HG02571 (cell line): Measurements from ENCODE around the gene IRAG1.
"Not testable (repeated sequence)": the region's sequence is repeated elsewhere in the genome, so short reads cannot be mapped to it uniquely, and the experiment has no call there.

ENCODE experiments used
- ATAC-seq: cut with Tn5 transposase; IDR thresholded peaks from one replicate; pipeline ENCODE4 v1.9.1; 2021; ENCODE audit warnings: mild to moderate bottlenecking, moderate library complexity; ENCODE audit not compliant: unreplicated experiment

IRAG1 gene

GRCh38 chr11:10701982-10702381, 8.4 kb upstream of the IRAG1 start:
- no peak for ATAC-seq

GRCh38 chr11:10699072-10699471, 5.5 kb upstream of the IRAG1 start:
- ATAC-seq = no peak

- ATAC-seq = no peak
Measured at GRCh38 chr11:10697323-10697620, 3.7 kb upstream of the IRAG1 start.

- ATAC-seq = no peak
Measured at GRCh38 chr11:10696468-10697322, 3.1 kb upstream of the IRAG1 start.

GRCh38 chr11:10695833-10696232, 2.3 kb upstream of the IRAG1 start:
- no peak for ATAC-seq

GRCh38 chr11:10694486-10695239, 1.1 kb upstream of the IRAG1 start:
- no peak for ATAC-seq

- ATAC-seq = no peak
Measured at GRCh38 chr11:10692531-10693115, 932 bp downstream of the IRAG1 start.

GRCh38 chr11:10688401-10688800, 5.2 kb downstream of the IRAG1 start:
- no peak for ATAC-seq

GRCh38 chr11:10686311-10686710, 7.2 kb downstream of the IRAG1 start:
- ATAC-seq = no peak

- ATAC-seq = no peak
Measured at GRCh38 chr11:10683429-10683828, 10.1 kb downstream of the IRAG1 start.

- no peak for ATAC-seq
Measured at GRCh38 chr11:10680956-10681487, 12.5 kb downstream of the IRAG1 start.

GRCh38 chr11:10680279-10680678, 13.3 kb downstream of the IRAG1 start:
- ATAC-seq = not testable (repeated sequence)

- no peak for ATAC-seq
Measured at GRCh38 chr11:10679644-10680043, 13.9 kb downstream of the IRAG1 start.

- ATAC-seq = no peak
Measured at GRCh38 chr11:10678101-10678500, 15.5 kb downstream of the IRAG1 start.

- no peak for ATAC-seq
Measured at GRCh38 chr11:10676919-10677318, 16.6 kb downstream of the IRAG1 start.

GRCh38 chr11:10674911-10675440, 18.6 kb downstream of the IRAG1 start:
- ATAC-seq = no peak

GRCh38 chr11:10674440-10674855, 19.1 kb downstream of the IRAG1 start:
- no peak for ATAC-seq

- ATAC-seq = no peak
Measured at GRCh38 chr11:10673501-10674062, 20.0 kb downstream of the IRAG1 start.

- no peak for ATAC-seq
Measured at GRCh38 chr11:10670099-10670498, 23.5 kb downstream of the IRAG1 start.

GRCh38 chr11:10669258-10670033, 24.1 kb downstream of the IRAG1 start:
- ATAC-seq = no peak
